Measurements from ENCODE around the gene SLC1A2. TPM values are rescaled to one million over a fixed set of nuclear protein-coding genes. Genes with fewer than 3 reads are reported as not detected.

SLC1A2 gene
- total and polyA plus RNA-seq, 2 donors (not counting 3 experiments of a cell fraction or from before 2014, with no cell fraction given), result not detected

- H3K4me2 ChIP-seq (ENCODE audit: insufficient read depth, low read length), result no peak overlapping the region
- no peak for TF ChIP-seq POLR2AphosphoS5 (IDR thresholded peaks at IDR 0.05; ENCODE audit: insufficient read depth, low read depth, low read length)
- TF ChIP-seq MYC (IDR thresholded peaks at IDR 0.05; ENCODE audit: low read depth, low read length), result no peak
- no peak for TF ChIP-seq GATA2 (IDR thresholded peaks at IDR 0.05; ENCODE audit: insufficient read depth, insufficient read length, low read depth, low read length)
- TF ChIP-seq, protein P1, sequence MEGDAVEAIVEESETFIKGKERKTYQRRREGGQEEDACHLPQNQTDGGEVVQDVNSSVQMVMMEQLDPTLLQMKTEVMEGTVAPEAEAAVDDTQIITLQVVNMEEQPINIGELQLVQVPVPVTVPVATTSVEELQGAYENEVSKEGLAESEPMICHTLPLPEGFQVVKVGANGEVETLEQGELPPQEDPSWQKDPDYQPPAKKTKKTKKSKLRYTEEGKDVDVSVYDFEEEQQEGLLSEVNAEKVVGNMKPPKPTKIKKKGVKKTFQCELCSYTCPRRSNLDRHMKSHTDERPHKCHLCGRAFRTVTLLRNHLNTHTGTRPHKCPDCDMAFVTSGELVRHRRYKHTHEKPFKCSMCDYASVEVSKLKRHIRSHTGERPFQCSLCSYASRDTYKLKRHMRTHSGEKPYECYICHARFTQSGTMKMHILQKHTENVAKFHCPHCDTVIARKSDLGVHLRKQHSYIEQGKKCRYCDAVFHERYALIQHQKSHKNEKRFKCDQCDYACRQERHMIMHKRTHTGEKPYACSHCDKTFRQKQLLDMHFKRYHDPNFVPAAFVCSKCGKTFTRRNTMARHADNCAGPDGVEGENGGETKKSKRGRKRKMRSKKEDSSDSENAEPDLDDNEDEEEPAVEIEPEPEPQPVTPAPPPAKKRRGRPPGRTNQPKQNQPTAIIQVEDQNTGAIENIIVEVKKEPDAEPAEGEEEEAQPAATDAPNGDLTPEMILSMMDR (IDR thresholded peaks at IDR 0.05; ENCODE audit: extremely low read depth in 1 of 2, insufficient read depth in 1 of 2, low read depth in 1 of 2, low read length in 2 of 2), result no peak
- no peak for TF ChIP-seq EZH2 (IDR thresholded peaks at IDR 0.05; ENCODE audit: borderline replicate concordance, low read depth, low read length, severe bottlenecking)
- no peak for TF ChIP-seq JUN (IDR thresholded peaks at IDR 0.05; ENCODE audit: borderline replicate concordance, insufficient read depth, insufficient read length, low read depth)
- DNase-seq (ENCODE audit: low read depth, low spot score), result no peak
- H3K4me1 ChIP-seq (ENCODE audit: control insufficient read depth, extremely low read depth, insufficient read depth, low read length), result no peaks in the 10 kb centered on the region
- ChIA-PET POLR2A (no interaction called here), CTCF (no interaction called here)
- H3K4me3 ChIP-seq (replicated peaks in 1 of 3; ENCODE audit: insufficient read depth in 1 of 3, low read depth in 1 of 3, low read length in 3 of 3), result no peak overlapping the region
- H2AFZ ChIP-seq (ENCODE audit: low read depth, low read length), result no peak overlapping the region
- peaks cover 0 to 4% of the 10 kb centered on the region in 2 experiments for H3K27me3 ChIP-seq (ENCODE audit: control insufficient read depth in 2 of 2, insufficient read depth in 2 of 2, low read length in 2 of 2)
- no TSS peak for BruUV-seq (replicated peaks)
- intact Hi-C loops (cut with micrococcal nuclease) (no loop called here), dilution Hi-C loops (cut with MboI; ENCODE audit: extremely low pct_ligation_motif_present, low sequenced_read_pairs) (no loop called here)
- FAIRE-seq, result no peak
- H3K36me3 ChIP-seq (ENCODE audit: control insufficient read depth in 2 of 2, extremely low read depth in 1 of 2, insufficient read depth in 2 of 2, low read length in 2 of 2), result no peaks in the 10 kb centered on the region
- no peaks in the 10 kb centered on the region for H4K20me1 ChIP-seq (replicated peaks; ENCODE audit: control insufficient read depth, extremely low read depth, insufficient read depth, low read length)
- H3K27ac ChIP-seq (ENCODE audit: insufficient read depth, low read depth, low read length), result no peak overlapping the region
- H3K9ac ChIP-seq (replicated peaks; ENCODE audit: extremely low read depth, insufficient read depth, low read length), result no peak overlapping the region
- H3K9me3 ChIP-seq (replicated peaks; ENCODE audit: control insufficient read depth, insufficient read depth, low read length), result no peaks in the 10 kb centered on the region
- no peaks in the 10 kb centered on the region for H3K79me2 ChIP-seq (ENCODE audit: control insufficient read depth, insufficient read depth, low read length)
- H3K9me1 ChIP-seq (replicated peaks; ENCODE audit: control insufficient read depth, extremely low read depth, insufficient read depth, low read length), result no peaks in the 10 kb centered on the region
Observed at GRCh38 chr11:35355102-35355749, 64.1 kb downstream of the SLC1A2 start.

Measured in endothelial cell of umbilical vein (primary cell).